ENCODE measurements around the gene LSM2.
A peak's percentile ranks its signal among the peaks of the same experiment; 100 is the strongest.

LSM2 gene

DNA sequence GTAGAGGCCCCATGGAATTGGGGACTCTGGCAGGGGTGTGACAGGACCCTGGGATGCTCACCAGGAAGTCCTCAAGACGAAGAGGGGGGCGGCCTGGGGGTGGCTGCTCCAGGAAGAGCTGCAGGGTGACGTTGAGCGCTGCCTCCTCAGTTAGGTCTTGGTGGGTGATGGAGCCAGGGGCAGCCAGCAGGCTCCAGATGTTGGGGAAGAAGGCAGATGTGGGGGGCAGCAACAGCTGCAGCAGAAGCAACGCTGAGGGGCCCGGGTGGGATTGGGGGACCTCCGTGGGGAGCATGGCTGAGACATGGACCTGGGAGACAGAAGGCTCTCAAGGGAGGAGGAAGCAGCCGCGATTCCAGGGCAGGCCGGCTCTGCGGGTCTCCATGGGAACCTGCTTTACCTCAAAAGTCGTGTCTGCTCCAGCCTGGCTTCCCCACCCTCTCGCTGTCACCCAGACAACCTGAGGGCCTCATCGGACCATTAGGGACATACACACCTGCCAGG is 30.2 kb downstream of the LSM2 start:
- no peak for DNase-seq

DNA sequence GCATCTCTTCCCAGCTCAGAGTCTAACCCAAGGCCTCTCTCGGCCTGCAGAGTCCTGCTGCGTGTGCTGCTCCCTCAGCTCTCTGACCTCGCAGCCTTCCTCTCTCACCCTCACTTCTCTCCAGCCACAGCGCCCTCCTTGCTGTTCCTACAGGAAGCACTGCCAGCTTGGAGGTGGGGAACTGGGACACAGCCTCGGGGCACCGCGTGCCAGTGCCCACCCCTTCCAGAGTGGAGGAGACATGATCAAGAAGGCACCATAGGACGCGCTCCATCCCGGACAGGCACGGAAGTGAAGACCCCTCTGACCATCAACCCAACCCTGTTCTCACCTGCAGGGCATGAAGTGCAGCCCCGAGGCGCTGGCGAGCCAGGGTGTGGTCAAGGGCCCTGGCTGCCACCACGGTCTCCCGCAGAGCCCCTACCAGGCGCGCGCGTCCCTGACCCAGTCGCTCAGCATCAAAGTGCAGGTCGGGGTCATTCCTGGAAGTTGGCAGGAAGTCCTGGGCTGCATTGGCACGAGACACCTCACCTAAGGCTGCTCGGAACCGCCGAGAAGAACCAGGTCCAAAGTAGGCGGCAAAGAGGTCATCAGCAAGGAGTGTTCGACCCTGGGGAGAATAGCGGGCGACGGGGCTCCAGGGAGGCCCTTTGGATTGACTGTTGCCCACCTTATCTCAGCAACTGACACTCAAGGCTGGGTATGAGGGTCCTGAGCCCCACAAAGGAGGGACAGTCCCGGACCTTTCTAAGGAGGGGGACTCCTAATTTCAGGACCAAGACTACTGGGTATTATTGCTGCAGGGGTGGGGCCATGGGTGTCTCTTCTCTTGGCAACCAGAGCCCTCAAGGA is 30.9 kb downstream of the LSM2 start:
- DNase-seq, result no peak

- no peak for DNase-seq
Measured at GRCh38 chr6:31775184-31775583, 31.6 kb downstream of the LSM2 start.

DNA sequence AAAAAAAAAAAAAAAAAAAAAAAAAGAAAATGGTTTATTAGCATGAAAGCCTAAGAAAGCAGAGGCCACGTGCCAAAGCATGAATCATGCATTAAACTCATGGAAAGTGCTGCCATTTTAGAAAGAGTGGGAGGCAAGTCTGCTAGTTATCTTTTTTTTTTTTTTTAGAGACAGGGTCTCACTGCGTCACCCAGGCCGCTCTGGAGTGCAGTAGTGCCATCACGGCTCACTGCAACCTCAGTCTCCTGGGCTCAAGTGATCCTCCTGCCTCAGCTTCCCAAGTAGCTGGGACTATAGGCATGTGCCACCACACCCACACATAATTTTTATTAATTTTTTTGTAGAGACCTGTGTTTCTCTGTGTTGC is 34.8 kb downstream of the LSM2 start:
- no peak for DNase-seq

- DNase-seq, result no peak
Measured at GRCh38 chr6:31770860-31771259, 35.9 kb downstream of the LSM2 start.

DNA sequence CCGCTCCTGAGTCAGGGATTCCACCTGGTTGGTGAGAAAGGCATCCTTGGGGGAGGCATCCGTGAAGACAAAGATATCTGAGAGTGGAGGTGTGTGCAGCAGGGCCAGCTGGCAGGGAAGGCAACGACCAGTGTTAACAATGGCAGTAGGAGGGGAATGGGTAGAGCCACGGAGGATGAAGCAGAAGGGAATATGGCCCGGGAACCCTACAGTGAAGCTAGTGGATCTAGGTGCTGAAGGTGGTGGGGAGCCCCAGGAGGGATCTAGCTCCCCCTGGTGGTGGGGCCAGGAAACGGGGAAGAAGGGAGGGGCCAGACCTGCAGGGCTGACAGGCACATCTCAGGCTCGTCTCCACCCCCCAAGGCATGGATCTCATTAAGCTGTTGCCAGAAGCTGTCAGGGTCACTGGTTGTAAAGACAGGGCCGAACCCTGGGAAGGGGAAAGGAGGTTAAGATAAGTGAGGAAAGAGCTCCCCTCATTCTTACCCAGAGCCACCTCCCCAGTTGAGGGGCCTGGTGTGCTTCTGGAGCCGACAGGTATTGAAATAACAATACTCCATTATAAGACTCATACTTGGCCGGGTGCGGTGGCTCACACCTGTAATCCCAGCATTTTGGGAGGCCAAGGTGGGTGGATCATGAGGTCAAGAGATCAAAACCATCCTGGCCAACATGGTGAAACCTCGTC is 36.9 kb downstream of the LSM2 start:
- DNase-seq, result peak; percentile 83 to 84

- DNase-seq, result no peak
Measured at GRCh38 chr6:31768363-31769257, 38.2 kb downstream of the LSM2 start.

DNA sequence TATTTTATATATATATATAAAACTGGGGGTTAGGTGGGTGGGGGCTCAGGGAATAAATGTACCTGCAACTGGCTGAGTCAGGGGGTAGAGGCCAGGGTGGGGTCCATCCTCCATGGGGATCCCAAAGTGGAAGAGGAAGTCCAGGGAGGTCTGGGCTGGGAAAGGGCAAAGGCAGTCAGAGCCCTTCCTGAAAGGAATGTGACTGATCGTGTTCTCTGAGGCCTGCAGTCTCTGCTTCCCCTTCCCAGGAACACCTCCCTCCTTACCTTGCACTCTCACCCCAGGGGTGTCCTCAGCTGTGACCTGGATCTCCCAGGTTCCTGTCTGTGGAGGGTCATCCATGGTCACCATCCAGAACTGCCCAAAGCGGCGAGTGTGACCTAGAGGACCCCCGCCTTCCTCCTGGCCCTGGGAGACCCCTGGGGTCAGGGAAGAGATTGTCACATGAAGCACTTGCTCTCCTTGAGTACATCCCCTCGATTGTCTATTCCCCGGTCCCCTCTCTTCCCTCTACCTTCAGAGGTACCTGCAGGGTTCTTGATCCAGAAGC is 39.6 kb downstream of the LSM2 start:
- DNase-seq, result no peak

- DNase-seq, result no peak
Measured at GRCh38 chr6:31765910-31766794, 40.6 kb downstream of the LSM2 start.

GRCh38 chr6:31765559-31765909 is 41.2 kb downstream of the LSM2 start:
- DNase-seq, result no peak

DNA sequence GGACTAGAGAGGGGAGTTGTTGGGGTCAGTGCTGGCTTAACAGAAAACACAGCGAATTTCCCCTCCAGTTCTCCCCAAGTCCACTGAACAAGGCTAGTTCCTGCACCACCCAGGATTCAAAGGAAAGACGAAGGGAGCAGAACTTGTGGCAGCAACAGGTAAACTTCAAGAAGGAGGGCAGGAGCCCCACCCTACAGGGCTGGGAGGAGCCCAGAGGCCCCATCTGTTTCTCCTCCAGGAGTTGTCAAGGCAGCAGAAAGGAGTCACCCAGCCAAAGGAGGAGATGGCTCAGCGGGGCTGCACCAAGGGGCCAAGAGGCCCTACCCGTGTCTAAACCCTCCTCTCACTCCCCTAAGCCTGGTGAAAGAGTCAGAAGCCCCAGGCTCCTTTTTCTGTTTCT is 42.6 kb downstream of the LSM2 start:
- no peak for DNase-seq

DNA sequence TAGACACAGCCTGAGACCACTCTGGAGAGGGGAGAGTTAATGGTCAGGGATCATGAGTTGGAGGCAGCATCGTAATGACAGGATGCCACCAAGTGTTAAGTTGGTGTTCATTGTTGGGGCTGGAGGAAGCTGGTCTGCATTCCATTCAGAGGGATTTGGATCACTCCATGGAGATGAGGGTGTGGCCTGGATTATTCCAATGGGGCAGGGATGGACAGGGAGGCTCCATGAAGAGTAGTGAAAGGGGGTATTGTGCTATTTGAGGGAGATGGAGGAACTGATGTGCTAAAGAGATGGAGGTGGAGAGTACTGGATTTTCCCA is 43.2 kb downstream of the LSM2 start:
- DNase-seq, result no peak

DNA sequence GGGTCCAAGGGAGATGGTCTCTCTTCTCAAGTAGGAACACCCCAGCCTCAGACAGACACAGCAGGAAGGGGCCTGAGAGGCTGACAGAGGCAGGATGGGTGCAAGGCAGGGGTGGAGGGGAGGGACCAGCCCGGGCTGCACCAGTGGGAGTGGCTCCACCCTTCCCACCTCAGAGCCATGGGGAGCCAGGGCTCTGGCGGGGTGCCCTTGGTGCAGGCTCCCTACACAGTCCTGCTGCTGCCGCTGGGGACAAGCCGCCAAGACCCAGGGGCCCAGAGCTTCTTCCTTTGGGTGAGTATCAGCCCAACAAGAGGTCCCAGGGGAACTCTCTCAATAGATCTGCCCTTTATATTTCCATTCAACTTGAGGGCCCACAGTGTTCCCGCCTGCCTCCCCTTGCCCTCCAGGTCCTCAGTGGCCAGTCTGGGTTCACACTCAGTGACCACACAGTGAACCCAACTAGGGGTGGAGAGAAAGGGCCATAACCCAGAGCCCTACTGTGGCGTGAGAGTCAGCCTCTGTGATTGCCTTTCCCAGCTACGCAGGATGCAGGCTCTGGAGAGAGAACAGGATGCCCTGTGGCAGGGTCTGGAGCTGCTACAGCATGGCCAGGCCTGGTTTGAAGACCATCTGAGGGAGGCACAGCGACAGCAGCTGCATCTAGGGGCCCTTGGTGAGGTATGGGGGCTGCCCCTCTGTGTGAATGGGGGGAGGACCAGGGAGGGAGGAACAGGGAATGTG is 43.7 kb downstream of the LSM2 start:
- DNase-seq, result no peak

DNA sequence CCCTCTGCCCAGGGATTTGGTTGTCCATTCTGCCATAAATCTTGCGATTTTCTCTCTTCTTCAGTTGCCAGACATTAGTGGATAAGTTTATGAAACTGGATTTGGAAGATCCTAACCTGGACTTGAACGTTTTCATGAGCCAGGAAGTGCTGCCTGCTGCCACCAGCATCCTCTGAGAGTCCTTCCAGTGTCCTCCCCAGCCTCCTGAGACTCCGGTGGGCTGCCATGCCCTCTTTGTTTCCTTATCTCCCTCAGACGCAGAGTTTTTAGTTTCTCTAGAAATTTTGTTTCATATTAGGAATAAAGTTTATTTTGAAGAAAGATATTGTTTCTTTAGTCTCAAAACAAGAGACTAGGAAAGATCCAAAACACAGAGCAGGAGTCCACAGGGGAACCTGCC is 44.4 kb downstream of the LSM2 start, which contains the start of gene SAPCD1:
Gene SAPCD1 (plus strand): TSS at position 301 of the 400 bp plus-strand sequence. CDS start 399 bp downstream, outside the sequence.
- no peak for DNase-seq

- no peak for DNase-seq
Measured at GRCh38 chr6:31761343-31761742, 45.4 kb downstream of the LSM2 start.

GRCh38 chr6:31760790-31761189 is 46.0 kb downstream of the LSM2 start:
- no peak for DNase-seq

GRCh38 chr6:31758281-31758680 is 48.5 kb downstream of the LSM2 start:
- no peak for DNase-seq

- DNase-seq, result no peak
Measured at GRCh38 chr6:31752739-31753319, 53.9 kb downstream of the LSM2 start.

DNA sequence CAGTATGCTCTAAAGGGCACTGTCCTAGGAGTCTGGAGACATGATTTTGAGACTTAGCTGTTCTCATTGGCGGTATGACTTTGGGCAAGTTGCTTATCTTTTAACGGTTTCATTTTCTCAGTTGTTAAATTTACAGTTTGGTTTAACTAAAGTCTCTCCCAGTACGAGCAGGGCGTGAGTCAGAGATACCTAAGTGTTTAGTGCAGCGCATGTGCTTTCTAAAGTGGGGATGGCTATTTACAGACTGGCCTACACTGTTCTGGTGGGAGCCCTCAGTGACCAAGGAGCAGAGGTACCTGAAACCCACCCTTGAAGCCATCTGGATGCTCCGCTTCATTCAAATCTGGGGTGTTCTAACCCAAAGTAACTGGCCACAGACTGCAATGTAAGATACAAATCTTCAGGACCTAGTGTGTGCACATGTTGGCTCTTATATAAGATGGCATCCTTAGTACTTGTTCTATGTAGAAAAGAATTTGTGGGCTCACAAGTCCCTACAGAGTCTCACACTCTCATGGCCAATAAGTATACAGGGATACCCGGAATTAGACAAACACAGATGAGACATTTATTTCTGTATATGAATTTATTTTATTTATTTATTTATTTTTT is 56.2 kb downstream of the LSM2 start:
- DNase-seq, result no peak

GRCh38 chr6:31749301-31750036 is 57.3 kb downstream of the LSM2 start:
- no peak for DNase-seq
